Measurements from ENCODE around the gene ZC3H4.

ZC3H4 gene

GRCh38 chr19:47047763-47048405 lies 65.7 kb downstream of the ZC3H4 start:
- peak; percentile 92 for DNase-seq (ENCODE audit: low spot score)

GRCh38 chr19:47047272-47047762 lies 66.3 kb downstream of the ZC3H4 start:
- DNase-seq (ENCODE audit: low spot score), result no peak

- DNase-seq (ENCODE audit: low spot score), result no peak
These were observed 67.6 kb downstream of the ZC3H4 start for GRCh38 chr19:47045867-47046470.

- no peak for DNase-seq (ENCODE audit: low spot score)
These were observed 68.4 kb downstream of the ZC3H4 start for GRCh38 chr19:47044946-47045866.

- DNase-seq (ENCODE audit: low spot score), result no peak
These were observed 72.7 kb downstream of the ZC3H4 start for GRCh38 chr19:47040869-47041268.

GRCh38 chr19:47039239-47039874 lies 74.2 kb downstream of the ZC3H4 start:
- no peak for DNase-seq (ENCODE audit: low spot score)

- no peak for DNase-seq (ENCODE audit: low spot score)
These were observed 75.8 kb downstream of the ZC3H4 start for GRCh38 chr19:47037766-47038165.

GRCh38 chr19:47036097-47036651 lies 77.4 kb downstream of the ZC3H4 start:
- DNase-seq (ENCODE audit: low spot score), result peak; percentile 63

- DNase-seq (ENCODE audit: low spot score), result peak; percentile 90
These were observed 78.2 kb downstream of the ZC3H4 start for GRCh38 chr19:47035127-47036096.

GRCh38 chr19:47032171-47032811 lies 81.3 kb downstream of the ZC3H4 start:
- peak; percentile 75 for DNase-seq (ENCODE audit: low spot score)

GRCh38 chr19:47028195-47028601 lies 85.4 kb downstream of the ZC3H4 start:
- no peak for DNase-seq (ENCODE audit: low spot score)

GRCh38 chr19:47027586-47028088 lies 85.9 kb downstream of the ZC3H4 start:
- DNase-seq (ENCODE audit: low spot score), result no peak

GRCh38 chr19:47026889-47027288 lies 86.7 kb downstream of the ZC3H4 start:
- DNase-seq (ENCODE audit: low spot score), result no peak

GRCh38 chr19:47026156-47026555 lies 87.4 kb downstream of the ZC3H4 start:
- no peak for DNase-seq (ENCODE audit: low spot score)

GRCh38 chr19:47024502-47024901 lies 89.1 kb downstream of the ZC3H4 start:
- DNase-seq (ENCODE audit: low spot score), result no peak

- no peak for DNase-seq (ENCODE audit: low spot score)
These were observed 90.2 kb downstream of the ZC3H4 start for GRCh38 chr19:47023448-47023794.

GRCh38 chr19:47022541-47023447 lies 90.8 kb downstream of the ZC3H4 start:
- DNase-seq (ENCODE audit: low spot score), result no peak

- DNase-seq (ENCODE audit: low spot score), result no peak
These were observed 91.4 kb downstream of the ZC3H4 start for GRCh38 chr19:47022140-47022536.

- no peak for DNase-seq (ENCODE audit: low spot score)
These were observed 91.9 kb downstream of the ZC3H4 start for GRCh38 chr19:47021536-47022139.
